SK-N-MC (cell line): ENCODE data around the gene FAM53C.

Experiments used
- EZH2 ChIP-seq: fragments of 200-600 bp; sonication (generic); IDR thresholded peaks from one replicate; pipeline ENCODE4 v1.6.1; 2017; ENCODE audit warnings: antibody characterized with exemption
- FOXP2 ChIP-seq: optimal IDR thresholded peaks from 2 replicates; pipeline ENCODE3; 2011; ENCODE audit warnings: mild to moderate bottlenecking, moderate library complexity; ENCODE audit not compliant: insufficient read depth; ENCODE audit errors: extremely low read length, control extremely low read depth
- POLR2AphosphoS5 ChIP-seq: IDR thresholded peaks from 2 replicates; pipeline ENCODE4 v1.6.1; 2012; ENCODE audit warnings: mild to moderate bottlenecking, low read depth, low read length, borderline replicate concordance

GRCh38 chr5:138344887-138345622, 7.0 kb downstream of the FAM53C start:
- no peak for TF ChIP-seq EZH2
- no peak for TF ChIP-seq POLR2AphosphoS5
- no peak for TF ChIP-seq FOXP2
